Stimulated activated CD8-positive, alpha-beta memory T cell treated with anti-CD3 and anti-CD28 coated beads, Interleukin-12 subunit alpha, Interleukin-12 subunit beta, amount 100 ng/mL, for 4 hours (primary cell): ENCODE measurements around the gene SGMS1.
"Not testable (repeated sequence)": the region's sequence is repeated elsewhere in the genome, so short reads cannot be mapped to it uniquely, and the experiment has no call there.

ENCODE experiments used
- DNase-seq: peaks from one replicate; pipeline ENCODE4 v3.0.0-alpha.2; 2020; ENCODE audit warnings: low read depth

SGMS1 gene

GRCh38 chr10:50373821-50374501, 249.8 kb downstream of the SGMS1 start:
- DNase-seq, result no peak

GRCh38 chr10:50369931-50370330, 253.8 kb downstream of the SGMS1 start:
- DNase-seq, result no peak

GRCh38 chr10:50367732-50368131, 256.0 kb downstream of the SGMS1 start:
- no peak for DNase-seq

GRCh38 chr10:50366421-50366820, 257.3 kb downstream of the SGMS1 start:
- not testable (repeated sequence) for DNase-seq

GRCh38 chr10:50364730-50365129, 259.0 kb downstream of the SGMS1 start:
- not testable (repeated sequence) for DNase-seq

- DNase-seq, result no peak
Measured at GRCh38 chr10:50362547-50363125, 261.1 kb downstream of the SGMS1 start.

GRCh38 chr10:50361946-50362345, 261.8 kb downstream of the SGMS1 start:
- no peak for DNase-seq

GRCh38 chr10:50360077-50360850, 263.5 kb downstream of the SGMS1 start:
- DNase-seq, result no peak

- no peak for DNase-seq
Measured at GRCh38 chr10:50358925-50359687, 264.6 kb downstream of the SGMS1 start.

- DNase-seq, result no peak
Measured at GRCh38 chr10:50358411-50358810, 265.3 kb downstream of the SGMS1 start.

GRCh38 chr10:50356481-50356832, 267.3 kb downstream of the SGMS1 start:
- DNase-seq, result not testable (repeated sequence)

- DNase-seq, result not testable (repeated sequence)
Measured at GRCh38 chr10:50355693-50356480, 267.9 kb downstream of the SGMS1 start.

GRCh38 chr10:50351483-50352146, 272.1 kb downstream of the SGMS1 start:
- DNase-seq, result no peak

- no peak for DNase-seq
Measured at GRCh38 chr10:50350366-50350765, 273.4 kb downstream of the SGMS1 start.

- no peak for DNase-seq
Measured at GRCh38 chr10:50349554-50349953, 274.2 kb downstream of the SGMS1 start.

GRCh38 chr10:50347394-50347802, 276.4 kb downstream of the SGMS1 start:
- no peak for DNase-seq

GRCh38 chr10:50346942-50347341, 276.8 kb downstream of the SGMS1 start:
- DNase-seq, result no peak

GRCh38 chr10:50345545-50345944, 278.2 kb downstream of the SGMS1 start:
- no peak for DNase-seq

GRCh38 chr10:50343702-50344331, 279.9 kb downstream of the SGMS1 start:
- no peak for DNase-seq

- DNase-seq, result no peak
Measured at GRCh38 chr10:50341987-50342386, 281.8 kb downstream of the SGMS1 start.

GRCh38 chr10:50336140-50336539, 287.6 kb downstream of the SGMS1 start:
- no peak for DNase-seq
